GM19023 (cell line): ENCODE results near the gene TNFRSF18.
"Not testable (repeated sequence)": the region's sequence is repeated elsewhere in the genome, so short reads cannot be mapped to it uniquely, and the experiment has no call there.

Experiments
- ATAC-seq: cut with Tn5 transposase; IDR thresholded peaks from one replicate; pipeline ENCODE4 v1.9.1; 2021; ENCODE audit warnings: mild to moderate bottlenecking, moderate library complexity; ENCODE audit not compliant: unreplicated experiment

The TNFRSF18 gene, protein sequence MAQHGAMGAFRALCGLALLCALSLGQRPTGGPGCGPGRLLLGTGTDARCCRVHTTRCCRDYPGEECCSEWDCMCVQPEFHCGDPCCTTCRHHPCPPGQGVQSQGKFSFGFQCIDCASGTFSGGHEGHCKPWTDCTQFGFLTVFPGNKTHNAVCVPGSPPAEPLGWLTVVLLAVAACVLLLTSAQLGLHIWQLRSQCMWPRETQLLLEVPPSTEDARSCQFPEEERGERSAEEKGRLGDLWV

DNA sequence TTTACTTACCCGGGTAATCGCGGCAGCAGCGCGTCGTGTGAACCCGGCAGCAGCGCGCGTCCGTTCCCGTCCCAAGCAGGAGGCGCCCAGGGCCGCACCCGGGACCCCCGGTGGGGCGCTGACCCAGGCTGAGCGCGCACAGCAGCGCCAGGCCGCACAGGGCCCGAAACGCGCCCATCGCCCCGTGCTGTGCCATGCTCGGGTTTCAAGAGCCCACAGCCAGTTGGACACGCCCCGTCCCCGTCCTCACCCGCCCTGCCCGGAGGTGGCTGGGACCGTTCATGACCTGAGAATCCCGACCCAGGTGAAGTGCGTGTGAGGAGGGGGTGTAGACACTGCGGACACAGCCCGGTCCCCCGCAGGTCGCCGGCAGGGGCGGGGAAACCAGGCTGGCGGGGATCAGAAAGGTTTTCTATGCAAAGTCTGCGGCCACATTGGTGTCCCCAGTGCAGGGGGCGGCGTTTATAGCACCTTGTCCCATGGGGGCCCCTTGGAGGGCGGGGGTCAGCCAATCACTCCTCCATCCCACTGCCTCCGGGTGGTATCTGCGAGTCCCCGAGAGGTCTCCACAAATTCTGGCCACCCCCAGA, at the start of gene TNFRSF18:
Gene TNFRSF18, minus strand, starts transcription at position 217 of the 590 bp plus-strand sequence. Its CDS starts 21 bp downstream, at position 196.
- ATAC-seq: no peak

DNA sequence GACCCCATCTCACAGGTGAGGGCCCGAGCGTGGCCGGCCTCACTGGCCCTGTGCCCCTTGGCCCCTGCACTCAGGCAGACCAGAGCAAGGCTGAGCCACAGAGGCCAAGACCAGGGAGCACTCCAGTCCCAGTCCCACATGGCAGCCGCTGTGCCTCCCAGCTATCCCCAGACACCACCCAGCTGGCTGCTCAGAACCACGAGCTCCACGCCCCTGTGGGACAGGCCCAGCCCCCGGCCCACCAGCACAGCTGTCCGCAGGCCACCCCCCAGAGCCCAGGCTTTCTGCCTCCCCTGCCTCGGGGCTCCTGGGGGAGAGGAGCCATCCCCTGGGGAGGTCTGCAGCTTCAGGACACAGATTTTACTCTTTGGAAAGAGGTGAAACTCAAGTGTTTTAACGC, 49.2 kb upstream of the TNFRSF18 start:
- ATAC-seq: no peak

DNA sequence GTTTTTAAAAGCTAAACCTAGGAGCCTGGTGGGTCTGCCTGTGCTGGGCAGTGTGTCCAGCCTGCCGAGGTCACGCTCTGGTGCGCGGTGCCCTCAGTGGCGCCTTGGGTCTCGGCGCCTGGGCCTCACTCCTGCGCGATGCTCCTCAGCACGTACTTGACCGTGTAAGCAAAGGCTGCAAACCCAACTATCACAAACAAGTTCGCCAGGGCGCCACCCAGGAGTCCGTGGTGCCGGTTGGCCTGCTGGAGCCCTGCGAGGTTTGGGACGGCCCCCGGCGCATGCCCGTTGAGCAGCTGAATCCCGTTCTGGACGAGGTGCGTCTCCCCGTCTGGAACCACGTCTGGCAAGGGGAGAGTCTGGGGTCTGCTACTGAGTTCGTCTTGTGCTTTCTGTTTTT, 48.7 kb upstream of the TNFRSF18 start:
- no peak for ATAC-seq

DNA sequence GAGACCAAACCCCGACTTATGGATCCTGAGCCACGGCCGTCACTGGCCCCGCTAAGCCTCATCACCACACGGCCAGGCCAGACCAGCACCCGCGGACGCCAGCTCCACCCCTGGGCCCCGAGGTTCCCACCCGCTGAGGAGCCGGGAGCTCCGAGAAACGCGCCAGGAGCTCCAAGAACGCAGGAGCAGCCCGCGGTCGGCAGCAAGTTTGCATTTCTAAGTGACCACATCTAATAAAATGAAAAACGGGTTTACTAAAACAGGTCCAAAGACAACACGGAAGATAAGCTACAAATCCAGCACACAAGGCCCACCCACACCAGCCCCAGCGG, 48.2 kb upstream of the TNFRSF18 start:
- no peak for ATAC-seq

DNA sequence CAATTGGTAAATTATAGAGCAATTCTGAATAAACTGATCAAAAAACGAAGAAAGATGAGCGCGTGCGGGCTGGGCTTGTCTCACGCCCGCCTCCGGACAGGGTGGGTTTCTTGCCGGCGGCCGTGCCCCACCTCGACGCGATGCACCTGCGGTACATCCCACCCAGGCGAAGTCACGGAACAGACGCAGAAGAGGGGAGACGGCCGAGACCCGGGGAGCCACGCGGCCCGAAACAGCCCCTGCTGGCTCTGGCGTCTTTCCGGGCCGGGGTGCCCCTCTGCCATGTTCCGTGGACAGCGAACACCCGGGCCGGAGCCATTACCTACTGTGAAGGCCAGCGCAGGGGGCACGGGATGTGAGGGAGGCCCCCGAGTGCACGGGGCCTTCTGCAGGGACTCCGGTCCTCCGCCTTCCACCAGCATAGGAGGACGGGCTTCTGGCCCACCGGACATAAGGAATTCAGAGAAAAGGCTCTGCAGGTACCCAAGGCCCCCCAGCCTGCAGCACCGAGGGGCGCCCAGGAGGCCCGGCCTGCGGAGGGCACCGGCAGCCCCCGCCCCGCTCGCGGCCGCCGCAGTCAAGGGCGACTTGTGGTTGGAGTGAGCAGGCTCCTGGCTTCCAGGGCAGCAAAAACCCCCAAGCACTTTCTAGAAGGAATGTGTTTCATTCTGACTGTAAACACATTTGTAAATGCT, 47.7 kb upstream of the TNFRSF18 start:
- ATAC-seq: no peak

DNA sequence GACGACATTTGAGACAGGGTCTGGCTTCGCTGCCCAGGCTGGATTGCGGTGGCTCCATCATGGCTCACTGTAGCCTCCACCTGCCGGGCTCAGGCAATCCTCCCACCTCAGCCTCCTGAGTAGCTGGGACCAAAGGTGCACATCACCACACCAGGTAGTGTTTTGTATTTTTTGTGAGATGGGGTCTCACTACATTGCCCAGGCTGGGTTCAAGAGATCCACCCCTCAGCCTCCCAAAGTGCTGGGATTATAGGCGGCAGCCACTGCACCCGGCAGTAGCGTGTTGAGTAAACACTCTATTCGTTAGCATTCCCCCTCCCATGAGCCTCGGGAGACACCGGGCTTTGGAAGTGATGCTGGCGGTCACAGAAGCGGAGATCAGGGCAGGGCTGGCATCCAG, 46.9 kb upstream of the TNFRSF18 start:
- no peak for ATAC-seq

DNA sequence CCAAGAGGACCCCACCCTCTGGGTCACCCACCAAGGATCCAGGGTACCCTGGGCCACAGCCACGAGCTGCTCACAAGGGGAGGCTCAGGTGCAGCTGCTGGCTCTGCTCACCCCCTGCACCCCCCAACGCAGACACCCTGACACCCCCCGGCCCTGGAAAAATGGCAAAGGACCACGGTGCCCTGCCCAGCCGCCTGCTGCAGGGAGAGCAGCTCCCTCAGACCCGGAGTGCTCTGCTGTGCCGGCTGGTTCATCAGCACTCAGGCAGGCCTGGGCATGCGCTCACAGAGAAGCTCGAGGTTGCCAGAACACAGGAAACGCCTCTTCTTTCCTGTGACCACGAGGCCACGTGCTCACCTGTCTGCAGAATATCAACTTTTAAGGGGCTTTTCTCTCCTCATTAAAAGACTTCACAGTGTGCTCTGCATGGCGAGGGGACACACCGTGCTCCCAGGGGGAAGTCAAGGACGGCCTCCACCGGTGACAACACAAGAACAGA, 44.4 kb upstream of the TNFRSF18 start:
- no peak for ATAC-seq

DNA sequence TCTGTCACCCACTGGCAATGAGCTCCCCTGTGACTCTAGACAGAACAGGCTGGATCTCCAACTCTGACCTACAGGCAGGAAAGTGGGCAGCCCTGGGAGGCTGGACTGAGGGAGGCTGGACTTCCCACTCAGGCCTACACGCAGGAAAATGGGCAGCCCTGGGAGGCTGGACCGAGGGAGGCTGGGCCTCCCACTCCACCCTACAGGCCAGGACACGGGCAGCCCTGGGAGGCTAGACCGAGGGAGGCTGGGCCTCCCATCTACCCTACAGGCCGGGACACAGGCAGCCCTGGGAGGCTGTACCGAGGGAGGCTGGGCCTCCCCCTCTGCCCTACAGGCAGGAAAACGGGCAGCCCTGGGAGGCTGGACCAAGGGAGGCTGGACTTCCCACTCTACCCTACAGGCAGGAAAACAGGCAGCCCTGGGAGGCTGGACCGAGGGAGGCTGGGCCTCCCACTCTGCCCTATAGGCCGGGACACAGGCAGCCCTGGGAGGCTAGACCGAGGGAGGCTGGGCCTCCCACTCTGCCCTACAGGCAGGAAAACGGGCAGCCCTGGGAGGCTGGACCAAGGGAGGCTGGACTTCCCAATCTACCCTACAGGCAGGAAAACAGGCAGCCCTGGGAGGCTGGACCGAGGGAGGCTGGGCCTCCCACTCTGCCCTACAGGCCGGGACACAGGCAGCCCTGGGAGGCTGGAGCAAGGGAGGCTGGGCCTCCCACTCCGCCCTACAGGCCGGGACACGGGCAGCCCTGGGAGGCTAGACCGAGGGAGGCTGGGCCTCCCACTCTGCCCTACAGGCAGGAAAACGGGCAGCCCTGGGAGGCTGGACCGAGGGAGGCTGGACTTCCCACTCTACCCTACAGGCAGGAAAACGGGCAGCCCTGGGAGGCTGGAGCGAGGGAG, 41.9 kb upstream of the TNFRSF18 start:
- ATAC-seq: not testable (repeated sequence)

DNA sequence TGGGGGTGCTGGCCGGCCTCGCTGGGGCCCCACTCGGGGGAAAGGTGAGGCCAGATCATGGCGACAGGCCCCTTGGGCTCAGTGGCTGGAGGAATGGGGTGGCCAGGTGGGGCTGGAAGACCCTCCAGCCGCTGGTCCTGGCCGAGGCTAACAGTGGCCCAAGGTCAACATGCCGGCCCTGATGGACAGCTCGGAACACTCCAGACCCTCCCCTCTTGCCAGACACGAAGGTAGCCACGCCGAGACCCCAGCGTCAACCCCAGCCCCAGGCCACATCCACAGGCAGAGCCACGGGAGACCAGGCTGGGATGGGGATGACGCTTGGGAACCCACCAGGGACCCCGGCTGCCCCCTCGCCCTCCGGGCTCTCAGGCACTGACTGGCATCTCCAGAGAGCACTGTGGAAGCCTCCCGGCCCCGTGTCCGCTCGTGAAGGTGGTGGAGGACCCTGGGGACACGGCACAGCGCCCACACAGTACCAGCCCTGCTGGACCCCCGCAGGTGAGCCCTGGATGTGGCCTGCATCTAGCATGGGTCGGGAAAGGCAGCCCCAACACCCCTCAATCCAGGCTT, 41.0 kb upstream of the TNFRSF18 start:
- ATAC-seq: no peak

DNA sequence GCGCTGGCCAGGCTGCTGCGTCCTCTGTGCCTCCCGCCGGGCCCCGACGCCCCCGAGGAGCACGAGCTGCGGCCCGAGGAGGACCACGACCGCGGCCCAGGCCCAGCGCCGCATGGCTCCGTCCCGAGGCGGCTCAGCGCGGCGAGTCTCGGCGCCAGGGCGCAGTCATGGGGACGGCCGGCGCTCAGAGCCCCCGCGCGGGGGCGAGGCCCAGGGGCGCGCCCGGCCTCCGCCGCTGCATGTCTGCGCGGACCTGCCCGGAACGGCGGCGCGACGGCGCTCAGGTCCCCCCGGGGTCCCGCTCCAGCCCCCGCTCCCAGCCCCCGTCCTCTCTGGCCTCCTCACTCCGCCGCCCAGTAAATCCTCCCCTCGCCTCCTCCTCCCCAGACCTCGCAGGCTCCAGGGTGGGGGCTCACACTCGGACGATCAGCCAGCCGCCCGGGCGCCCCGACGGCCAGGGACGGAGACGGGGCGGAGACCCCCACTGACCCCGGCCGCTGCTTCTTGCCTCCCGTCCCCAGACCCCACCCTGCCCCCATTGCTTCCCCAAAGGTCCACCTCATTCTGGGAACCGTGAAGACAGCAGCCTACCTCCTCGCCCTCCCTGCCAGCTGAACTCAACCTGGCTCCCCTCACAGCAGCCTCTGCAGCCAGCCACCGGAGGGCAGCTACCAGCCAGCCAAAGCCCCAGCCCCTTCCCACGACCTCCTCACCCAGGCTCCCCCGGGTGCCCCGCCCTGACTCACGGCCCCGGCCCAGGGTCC, 40.4 kb upstream of the TNFRSF18 start, which contains the start of gene C1QTNF12:
Gene C1QTNF12, minus strand, starts transcription at position 146 of the 764 bp plus-strand sequence. Its CDS starts 32 bp downstream, at position 114.
- ATAC-seq: no peak

DNA sequence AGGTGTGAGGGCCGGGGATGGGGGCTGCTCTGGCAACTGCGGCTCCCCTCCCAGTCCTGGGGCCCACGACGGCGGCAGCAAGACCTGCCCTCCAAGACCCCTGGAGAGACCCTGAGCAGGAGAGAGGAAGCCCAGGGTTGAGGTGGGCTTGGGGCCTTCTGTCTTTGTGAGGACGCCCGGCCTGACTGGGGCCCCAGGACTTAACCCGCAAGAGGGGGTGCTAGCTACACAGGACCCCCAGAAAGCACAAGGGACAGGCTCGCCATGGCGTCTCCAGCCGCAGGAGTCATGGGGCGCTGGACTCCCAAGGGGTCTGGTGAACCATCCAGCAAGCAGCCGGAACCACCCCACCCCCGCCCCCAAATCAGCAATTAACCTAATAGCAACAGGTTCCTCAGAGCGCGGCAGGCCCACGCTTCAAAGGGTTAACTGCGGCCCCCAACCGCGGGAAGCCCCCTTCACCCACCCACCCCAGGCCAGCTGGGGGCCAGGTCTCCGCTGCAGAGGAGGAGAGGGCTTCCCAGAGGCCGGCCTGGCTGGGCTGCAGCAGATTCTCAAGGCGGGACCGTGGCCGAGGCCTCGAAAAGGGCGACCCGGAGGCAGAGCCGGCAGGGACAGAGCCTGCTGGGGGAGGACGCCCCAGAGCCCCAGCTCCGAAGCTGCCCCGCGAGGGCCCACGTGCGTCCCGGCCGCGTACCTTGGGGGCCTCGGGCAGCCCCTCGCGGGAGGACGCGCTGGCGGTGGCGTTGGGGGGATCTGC, 39.6 kb upstream of the TNFRSF18 start:
- ATAC-seq: no peak

DNA sequence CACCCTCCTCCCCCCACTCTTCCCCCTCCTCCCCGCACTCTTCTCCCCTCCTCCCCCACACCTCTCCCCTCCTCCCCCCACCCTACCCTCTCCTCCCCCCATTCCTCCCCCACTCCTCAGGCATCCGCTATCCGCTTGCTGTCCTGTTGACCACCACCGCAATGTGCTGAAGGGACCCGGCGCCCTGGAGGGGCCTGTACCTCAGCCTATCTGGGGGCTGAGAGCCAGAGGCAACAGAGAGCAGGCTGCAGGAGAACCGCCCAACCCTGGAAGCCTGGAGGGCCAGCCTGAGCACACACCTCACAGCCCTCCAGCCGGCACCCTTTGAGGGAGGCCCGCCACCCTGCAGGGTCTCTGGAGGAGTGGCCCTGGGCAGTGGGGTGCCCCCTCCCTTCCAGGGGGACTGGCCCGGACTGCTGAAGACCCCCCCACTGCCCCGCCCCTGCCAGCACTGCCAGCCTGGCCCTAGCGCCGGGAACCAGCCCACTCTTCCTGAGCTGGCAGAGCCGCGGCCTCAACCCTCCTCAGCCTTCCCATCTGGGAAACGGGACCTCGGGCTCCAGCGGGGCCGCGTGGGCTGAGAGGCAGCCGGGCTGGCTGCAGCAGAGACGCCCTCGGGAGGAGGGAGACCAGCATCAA, 38.9 kb upstream of the TNFRSF18 start:
- ATAC-seq: no peak

DNA sequence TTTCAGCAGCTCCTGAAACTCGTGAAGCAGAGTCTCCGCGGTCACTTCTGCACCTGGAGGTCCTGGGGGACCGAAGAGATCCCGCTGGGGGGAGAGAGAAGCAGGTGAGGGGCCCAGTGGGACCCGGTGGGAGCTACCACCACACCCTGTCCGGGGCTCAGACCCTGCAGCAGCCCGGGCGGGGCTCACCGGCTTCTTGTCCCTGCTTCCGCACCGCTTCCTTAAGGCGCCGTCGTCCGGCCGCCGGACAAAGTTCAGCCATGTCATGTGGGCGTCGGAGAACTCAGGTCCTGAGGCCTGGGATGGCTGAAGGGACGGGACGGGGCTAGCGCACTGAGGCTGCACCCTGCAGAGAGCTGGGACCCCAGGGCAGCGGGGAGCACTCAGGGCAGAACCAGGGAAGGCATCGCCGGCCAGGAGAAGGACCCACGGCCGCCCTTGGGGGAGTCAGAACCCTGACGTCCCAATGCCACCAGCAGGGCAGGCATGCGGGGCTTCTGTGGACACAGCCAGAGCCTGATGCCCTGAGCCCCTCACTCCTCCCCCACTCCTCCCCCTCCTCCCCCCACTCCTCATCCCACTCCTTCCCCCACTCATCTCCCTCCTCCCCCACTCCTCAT, 37.9 kb upstream of the TNFRSF18 start:
- ATAC-seq: no peak

DNA sequence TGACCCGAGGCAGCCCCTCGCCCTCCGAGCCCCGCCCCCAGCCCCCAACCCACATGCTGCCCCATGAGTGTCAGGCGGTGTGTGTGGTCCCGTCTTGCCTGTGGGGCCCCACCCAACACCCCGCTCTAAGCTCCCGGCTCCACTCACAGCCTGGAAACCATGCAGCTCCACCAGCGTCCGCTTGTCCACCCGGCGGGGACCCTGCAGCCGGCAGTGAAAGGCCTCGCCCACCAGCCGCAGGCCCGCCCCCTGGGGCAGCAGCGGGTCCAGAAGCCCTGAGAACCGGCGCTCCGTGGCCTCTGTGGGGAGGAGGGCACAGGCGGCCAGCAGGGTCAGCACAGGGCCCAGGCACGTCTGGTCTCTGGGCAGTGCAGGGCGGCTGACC, 37.4 kb upstream of the TNFRSF18 start:
- no peak for ATAC-seq

DNA sequence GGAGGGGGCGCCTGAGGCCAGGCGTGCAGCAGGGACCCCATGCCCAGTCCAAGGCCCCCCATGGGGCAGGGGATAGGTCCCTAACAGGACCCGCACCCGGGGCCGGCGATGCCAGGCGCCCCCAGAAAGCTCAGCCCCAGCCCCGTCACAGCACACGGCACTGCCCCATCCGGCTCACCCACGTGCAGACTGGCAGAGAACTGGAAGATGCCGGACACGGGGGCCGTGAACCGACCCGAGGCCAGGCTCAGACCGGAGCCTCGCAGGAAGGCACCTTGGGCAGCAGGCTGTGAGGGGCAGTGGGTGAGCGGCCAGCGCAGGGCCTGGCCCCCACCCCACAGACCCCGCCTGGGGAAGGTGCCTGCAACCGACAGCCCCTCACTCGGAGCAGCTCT, 36.9 kb upstream of the TNFRSF18 start:
- ATAC-seq: no peak

DNA sequence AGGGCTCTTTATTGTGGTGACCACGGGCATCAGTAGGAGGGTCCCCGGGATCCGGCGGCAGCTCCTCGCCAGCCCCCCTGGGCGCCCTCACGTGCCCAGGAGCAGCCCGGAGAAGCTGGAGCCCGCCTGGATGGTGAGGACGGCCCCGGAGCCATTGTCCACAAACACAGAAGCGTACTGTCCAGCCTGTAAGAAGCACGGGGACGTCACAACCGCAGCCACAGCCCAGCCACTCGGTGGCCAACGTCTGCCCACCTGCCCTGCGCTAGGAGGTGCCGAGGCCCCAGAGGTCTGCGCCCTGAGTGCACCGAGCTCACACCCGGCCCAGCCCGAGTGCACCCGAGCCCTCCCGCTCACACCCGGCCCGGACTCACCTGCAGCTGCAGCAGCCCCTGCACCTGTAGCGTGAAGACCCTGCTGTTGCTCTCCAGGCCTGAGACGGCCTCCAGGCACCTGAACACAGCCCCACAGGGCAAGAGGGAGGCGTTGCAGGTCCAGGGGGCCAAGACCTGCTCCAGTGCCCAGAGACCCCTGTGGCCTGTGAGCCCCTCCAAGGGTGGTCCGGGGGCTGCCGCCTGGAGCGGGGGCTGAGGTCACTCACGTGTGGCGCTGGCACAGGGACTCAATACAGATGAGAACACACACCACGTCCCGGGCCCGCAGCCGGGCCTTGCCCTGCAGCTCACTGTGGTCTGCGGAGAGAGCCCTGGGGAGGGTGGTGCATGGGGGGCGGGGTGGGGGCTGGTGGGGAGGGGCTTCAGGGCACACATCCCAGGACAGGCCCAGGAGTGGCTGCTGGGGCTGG, 36.3 kb upstream of the TNFRSF18 start:
- no peak for ATAC-seq

DNA sequence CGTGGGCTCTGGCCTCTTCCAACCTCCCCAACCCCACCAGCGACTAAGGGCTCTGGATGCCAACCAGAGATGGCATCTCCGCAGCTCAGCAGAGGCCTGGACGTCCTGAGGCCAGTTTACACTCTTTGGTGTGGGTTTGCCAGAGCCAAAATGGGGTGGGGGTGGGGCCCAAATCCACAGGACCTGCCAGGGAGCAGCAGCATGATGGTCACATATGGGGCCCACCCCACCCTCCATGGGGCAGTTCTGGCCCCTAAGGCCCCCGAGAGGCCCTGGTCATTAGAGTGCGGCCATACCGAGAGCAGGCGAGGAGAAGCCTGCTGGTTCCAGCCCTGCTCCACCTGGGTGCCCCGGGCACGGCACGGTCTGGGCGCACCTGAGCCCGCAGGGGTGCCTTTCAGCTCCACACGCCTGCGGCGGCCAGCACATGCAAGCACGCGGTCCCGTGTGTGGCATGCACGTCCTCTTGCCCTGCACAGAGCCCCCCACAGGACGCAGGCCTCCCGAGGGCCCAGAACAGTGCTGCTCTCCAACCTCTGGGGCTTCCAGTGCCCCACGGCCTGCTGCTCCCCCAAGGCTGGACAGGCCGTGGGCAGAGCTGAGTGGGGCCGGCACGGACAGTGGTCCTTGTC, 35.3 kb upstream of the TNFRSF18 start:
- ATAC-seq: no peak
